PC-9 (cell line): ENCODE data around the gene NRXN2.
"Not testable (repeated sequence)": the region's sequence is repeated elsewhere in the genome, so short reads cannot be mapped to it uniquely, and the experiment has no call there.

ENCODE experiments used
- EZH2 ChIP-seq: fragments of 200-600 bp; sonication (generic); IDR thresholded peaks from 2 replicates; pipeline ENCODE4 v1.8.0; 2017; ENCODE audit warnings: antibody characterized with exemption, low read depth
- TF ChIP-seq, protein P1 (sequence below): fragments of 200-600 bp; sonication (generic); conservative IDR thresholded peaks from 2 replicates; pipeline ENCODE4 v1.6.1; 2017; ENCODE audit warnings: mixed run types, antibody characterized with exemption, mild to moderate bottlenecking, moderate library complexity

DNA sequence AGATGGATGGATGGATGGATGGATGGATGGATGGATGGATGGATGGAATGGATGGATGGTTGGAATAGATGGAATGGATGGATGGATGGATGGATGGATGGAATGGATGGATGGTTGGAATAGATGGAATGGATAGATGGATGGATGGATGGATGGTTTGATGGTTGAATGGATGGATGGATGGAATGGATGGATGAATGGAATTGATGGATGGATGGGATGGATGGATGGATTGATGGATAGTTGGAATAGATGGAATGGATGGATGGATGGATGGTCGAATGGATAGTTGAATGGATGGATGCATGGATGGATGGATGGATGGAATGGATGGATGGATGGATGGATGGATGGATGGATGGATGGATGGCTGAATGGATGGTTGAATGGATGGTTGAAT is 127.1 kb downstream of the NRXN2 start:
- TF ChIP-seq, protein P1, sequence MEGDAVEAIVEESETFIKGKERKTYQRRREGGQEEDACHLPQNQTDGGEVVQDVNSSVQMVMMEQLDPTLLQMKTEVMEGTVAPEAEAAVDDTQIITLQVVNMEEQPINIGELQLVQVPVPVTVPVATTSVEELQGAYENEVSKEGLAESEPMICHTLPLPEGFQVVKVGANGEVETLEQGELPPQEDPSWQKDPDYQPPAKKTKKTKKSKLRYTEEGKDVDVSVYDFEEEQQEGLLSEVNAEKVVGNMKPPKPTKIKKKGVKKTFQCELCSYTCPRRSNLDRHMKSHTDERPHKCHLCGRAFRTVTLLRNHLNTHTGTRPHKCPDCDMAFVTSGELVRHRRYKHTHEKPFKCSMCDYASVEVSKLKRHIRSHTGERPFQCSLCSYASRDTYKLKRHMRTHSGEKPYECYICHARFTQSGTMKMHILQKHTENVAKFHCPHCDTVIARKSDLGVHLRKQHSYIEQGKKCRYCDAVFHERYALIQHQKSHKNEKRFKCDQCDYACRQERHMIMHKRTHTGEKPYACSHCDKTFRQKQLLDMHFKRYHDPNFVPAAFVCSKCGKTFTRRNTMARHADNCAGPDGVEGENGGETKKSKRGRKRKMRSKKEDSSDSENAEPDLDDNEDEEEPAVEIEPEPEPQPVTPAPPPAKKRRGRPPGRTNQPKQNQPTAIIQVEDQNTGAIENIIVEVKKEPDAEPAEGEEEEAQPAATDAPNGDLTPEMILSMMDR, result not testable (repeated sequence)
- not testable (repeated sequence) for TF ChIP-seq EZH2
